MM.1S (cell line): Measurements from ENCODE around the gene CERS2.

Source experiments
- DNase-seq: peaks from one replicate; pipeline ENCODE4 v3.0.0-alpha.2; 2015
- H2AFZ ChIP-seq: fragments of 300-600 bp; sonication (generic); 2 replicates; pipeline ENCODE4 v1.6.0; 2016; ENCODE audit warnings: antibody characterized with exemption, low read length
- H3F3A ChIP-seq: fragments of 300-600 bp; sonication (generic); 2 replicates; pipeline ENCODE4 v1.6.1; 2016; ENCODE audit warnings: mild to moderate bottlenecking, antibody characterized with exemption, low read length, moderate library complexity, mixed read lengths; ENCODE audit not compliant: insufficient read depth
- H3K27ac ChIP-seq: fragments of 300-600 bp; sonication (generic); 2 replicates; pipeline ENCODE4 v1.5.1; 2016; ENCODE audit warnings: mild to moderate bottlenecking, low read length
- H3K27me3 ChIP-seq: fragments of 300-600 bp; sonication (generic); replicated peaks from 2 replicates; pipeline ENCODE4 v1.6.0; 2016; ENCODE audit warnings: low read length; ENCODE audit not compliant: insufficient read depth
- H3K36me3 ChIP-seq: fragments of 300-600 bp; sonication (generic); replicated peaks from 2 replicates; pipeline ENCODE4 v1.6.1; 2016; ENCODE audit warnings: mild to moderate bottlenecking, low read length, mixed read lengths; ENCODE audit not compliant: insufficient read depth
- H3K4me1 ChIP-seq: fragments of 300-600 bp; sonication (generic); 2 replicates; pipeline ENCODE4 v1.6.1; 2016; ENCODE audit warnings: low read length, mixed read lengths
- H3K4me2 ChIP-seq: fragments of 300-600 bp; sonication (generic); 2 replicates; pipeline ENCODE4 v1.6.0; 2016; ENCODE audit warnings: low read depth, low read length
- H3K4me3 ChIP-seq: fragments of 300-600 bp; sonication (generic); 2 replicates; pipeline ENCODE4 v1.5.1; 2016; ENCODE audit warnings: low read length, mixed read lengths
- H3K79me2 ChIP-seq: fragments of 300-600 bp; sonication (generic); 2 replicates; pipeline ENCODE4 v1.6.1; 2016; ENCODE audit warnings: mixed run types, low read length, mixed read lengths
- H3K9ac ChIP-seq: fragments of 300-600 bp; sonication (generic); 2 replicates; pipeline ENCODE4 v1.6.1; 2016; ENCODE audit warnings: low read length, mixed read lengths
- H3K9me2 ChIP-seq: fragments of 300-600 bp; sonication (generic); replicated peaks from 2 replicates; pipeline ENCODE4 v1.6.1; 2016; ENCODE audit warnings: mild to moderate bottlenecking, low read length, mixed read lengths; ENCODE audit not compliant: insufficient read depth
- H3K9me3 ChIP-seq: fragments of 300-600 bp; sonication (generic); replicated peaks from 2 replicates; pipeline ENCODE4 v1.6.1; 2016; ENCODE audit warnings: mild to moderate bottlenecking, low read length, mixed read lengths; ENCODE audit not compliant: insufficient read depth
- H4K20me1 ChIP-seq: fragments of 300-600 bp; sonication (generic); 2 replicates; pipeline ENCODE4 v1.6.1; 2016; ENCODE audit warnings: mild to moderate bottlenecking, low read length, moderate library complexity, mixed read lengths; ENCODE audit not compliant: insufficient read depth
- CTCF ChIP-seq: fragments of 300-600 bp; sonication (generic); IDR thresholded peaks from 2 replicates; pipeline ENCODE4 v1.5.1; 2016; ENCODE audit warnings: antibody characterized with exemption, low read length, mixed read lengths
- EZH2 ChIP-seq: fragments of 300-600 bp; sonication (generic); optimal IDR thresholded peaks from 2 replicates; pipeline ENCODE3; 2017; ENCODE audit warnings: low read depth, mild to moderate bottlenecking, antibody characterized with exemption, low read length, mixed read lengths
- EZH2phosphoT487 ChIP-seq: fragments of 300-600 bp; sonication (generic); IDR thresholded peaks from 2 replicates; pipeline ENCODE4 v1.6.1; 2018; ENCODE audit warnings: antibody characterized with exemption, low read length

CERS2 gene

GRCh38 chr1:151011154-151011850 is 36.7 kb upstream of the CERS2 start:
- no peak overlapping the region for H3K9ac ChIP-seq
- H3K79me2 ChIP-seq, result peaks cover 16% of the 10 kb centered on the region; the same call in 1 of the 2 replicates
- no peaks in the 10 kb centered on the region for H3K9me3 ChIP-seq
- H2AFZ ChIP-seq, result no peak overlapping the region
- H4K20me1 ChIP-seq, result no peaks in the 10 kb centered on the region
- H3K27ac ChIP-seq, result no peak overlapping the region
- no peak overlapping the region for H3K4me3 ChIP-seq
- no peak overlapping the region for H3K4me2 ChIP-seq
- TF ChIP-seq EZH2phosphoT487, result no peak
- no peak for TF ChIP-seq EZH2
- TF ChIP-seq CTCF, result no peak
- no peaks in the 10 kb centered on the region for H3K9me2 ChIP-seq
- peaks cover 15% of the 10 kb centered on the region for H3K4me1 ChIP-seq
- H3K27me3 ChIP-seq, result no peaks in the 10 kb centered on the region
- H3K36me3 ChIP-seq, result no peaks in the 10 kb centered on the region
- H3F3A ChIP-seq, result peaks cover 16% of the 10 kb centered on the region
- DNase-seq, result no peak

GRCh38 chr1:151010346-151010726 is 35.7 kb upstream of the CERS2 start:
- peaks cover 20% of the 10 kb centered on the region for H3K4me1 ChIP-seq
- no peaks in the 10 kb centered on the region for H3K9me3 ChIP-seq
- no peaks in the 10 kb centered on the region for H3K9me2 ChIP-seq
- H3K27me3 ChIP-seq, result no peaks in the 10 kb centered on the region
- H3K4me3 ChIP-seq, result no peak overlapping the region
- no peaks in the 10 kb centered on the region for H4K20me1 ChIP-seq
- no peaks in the 10 kb centered on the region for H3K36me3 ChIP-seq
- no peak for DNase-seq
- peaks cover 21% of the 10 kb centered on the region for H3F3A ChIP-seq
- H3K9ac ChIP-seq, result no peak overlapping the region
- H2AFZ ChIP-seq, result no peak overlapping the region
- H3K4me2 ChIP-seq, result no peak overlapping the region
- H3K27ac ChIP-seq, result no peak overlapping the region
- TF ChIP-seq EZH2phosphoT487 (no peak), CTCF (no peak), EZH2 (no peak)
- H3K79me2 ChIP-seq, result peaks cover 21% of the 10 kb centered on the region; the same call in 1 of the 2 replicates

GRCh38 chr1:151009674-151010345 is 35.2 kb upstream of the CERS2 start:
- Histone ChIP-seq H3K36me3 (no peaks in the 10 kb centered on the region), H4K20me1 (no peaks in the 10 kb centered on the region), H3K4me3 (no peak overlapping the region), H3K9me2 (no peaks in the 10 kb centered on the region), H3K27ac (no peak overlapping the region), H3K4me2 (peak overlapping the region; percentile 85; the same call in 1 of the 2 replicates), H3K79me2 (peaks cover 25% of the 10 kb centered on the region; the same call in 1 of the 2 replicates), H3F3A (peaks cover 21% of the 10 kb centered on the region), H3K4me1 (peaks cover 20% of the 10 kb centered on the region), H3K9ac (no peak overlapping the region), H2AFZ (no peak overlapping the region), H3K27me3 (no peaks in the 10 kb centered on the region), H3K9me3 (no peaks in the 10 kb centered on the region)
- no peak for TF ChIP-seq EZH2phosphoT487
- no peak for TF ChIP-seq CTCF
- no peak for TF ChIP-seq EZH2
- DNase-seq, result no peak
